Measurements from ENCODE around the gene PRKCH. TPM values are rescaled to one million over a fixed set of nuclear protein-coding genes. Genes with fewer than 3 reads are reported as not detected.

The PRKCH gene
- polyA plus RNA-seq, 3 donors: 3.6 to 6.2 (median 5.4) TPM

GRCh38 chr14:61343991-61344405 lies 22.6 kb downstream of the PRKCH start:
- H3K9me3 ChIP-seq (replicated peaks in 1 of 2; ENCODE audit: control insufficient read depth in 1 of 2, insufficient read depth in 1 of 2, low read length in 2 of 2): no peaks in the 10 kb centered on the region
- peak overlapping the region; percentile 95 to 99 (median 98) for H3K27ac Mint-ChIP-seq
- no peaks in the 10 kb centered on the region for H4K20me1 ChIP-seq (ENCODE audit: insufficient read depth, low read length)
- H3K4me1 Mint-ChIP-seq: peaks cover 89% of the 10 kb centered on the region
- peak overlapping the region; percentile 81 for H3K4me2 ChIP-seq (replicated peaks; ENCODE audit: extremely low read depth, low read length, poor library complexity, severe bottlenecking)
- no peaks in the 10 kb centered on the region for H3K27me3 ChIP-seq (ENCODE audit: control insufficient read depth in 2 of 2, insufficient read depth in 2 of 2, low read length in 2 of 2)
- WGBS (ENCODE audit: insufficient coverage): 7% methylated on average over 3 of the region's 4 CpGs
- H3K27me3 Mint-ChIP-seq (ENCODE audit: low read depth in 3 of 3): peaks cover 0 to 2% (median 0%) of the 10 kb centered on the region in 3 donors
- H3K36me3 Mint-ChIP-seq: peaks cover 3 to 4% of the 10 kb centered on the region in 2 donors
- peaks cover 0 to 3% (median 0%) of the 10 kb centered on the region in 7 donors for H3K9me3 Mint-ChIP-seq
- H2AFZ ChIP-seq (ENCODE audit: insufficient read depth, low read depth, low read length, poor library complexity, severe bottlenecking): peak overlapping the region; percentile 25
- peaks cover 73 to 78% of the 10 kb centered on the region in 2 donors for H3K4me1 ChIP-seq (ENCODE audit: control insufficient read depth in 1 of 2, insufficient read depth in 2 of 2, low read length in 2 of 2)
- H3K27ac ChIP-seq (ENCODE audit: low read depth in 1 of 2, low read length in 2 of 2): peak overlapping the region; percentile 93 to 95
- peak overlapping the region; percentile 59 for H3K9ac ChIP-seq (ENCODE audit: insufficient read depth, low read length, poor library complexity, severe bottlenecking)
- H3K4me3 ChIP-seq (replicated peaks in 1 of 3; ENCODE audit: low read depth in 2 of 3, low read length in 3 of 3): peak overlapping the region; percentile 27 to 67 (median 29)
- no peaks in the 10 kb centered on the region for H3K36me3 ChIP-seq (replicated peaks in 1 of 2; ENCODE audit: control insufficient read depth in 1 of 2, insufficient read depth in 2 of 2, low read length in 2 of 2)
- peak; percentile 8 for TF ChIP-seq CTCF (IDR thresholded peaks at IDR 0.05)
- peak overlapping the region; percentile 72 to 91 for H3K4me3 Mint-ChIP-seq
- intact Hi-C loops (cut with micrococcal nuclease): no loop called here
- H3K79me2 ChIP-seq (ENCODE audit: insufficient read depth, low read length): peaks cover 58% of the 10 kb centered on the region
- DNase-seq: peak; percentile 75 to 88 (median 79)

- Histone ChIP-seq H3K36me3 (replicated peaks in 1 of 2; ENCODE audit: control insufficient read depth in 1 of 2, insufficient read depth in 2 of 2, low read length in 2 of 2) (no peaks in the 10 kb centered on the region), H3K4me1 (ENCODE audit: control insufficient read depth in 1 of 2, insufficient read depth in 2 of 2, low read length in 2 of 2) (peaks cover 73 to 77% of the 10 kb centered on the region in 2 donors), H2AFZ (ENCODE audit: insufficient read depth, low read depth, low read length, poor library complexity, severe bottlenecking) (peak overlapping the region; percentile 25), H3K79me2 (ENCODE audit: insufficient read depth, low read length) (peaks cover 60% of the 10 kb centered on the region), H3K4me3 (replicated peaks in 1 of 3; ENCODE audit: low read depth in 2 of 3, low read length in 3 of 3) (peak overlapping the region; percentile 23 to 67 (median 29)), H3K9ac (ENCODE audit: insufficient read depth, low read length, poor library complexity, severe bottlenecking) (peak overlapping the region; percentile 59), H3K27me3 (ENCODE audit: control insufficient read depth in 2 of 2, insufficient read depth in 2 of 2, low read length in 2 of 2) (no peaks in the 10 kb centered on the region), H3K9me3 (replicated peaks in 1 of 2; ENCODE audit: control insufficient read depth in 1 of 2, insufficient read depth in 1 of 2, low read length in 2 of 2) (no peaks in the 10 kb centered on the region), H3K4me2 (replicated peaks; ENCODE audit: extremely low read depth, low read length, poor library complexity, severe bottlenecking) (peak overlapping the region; percentile 81), H4K20me1 (ENCODE audit: insufficient read depth, low read length) (no peaks in the 10 kb centered on the region), H3K27ac (ENCODE audit: low read depth in 1 of 2, low read length in 2 of 2) (peak overlapping the region; percentile 93 to 95)
- TF ChIP-seq CTCF (IDR thresholded peaks at IDR 0.05): no peak
- Mint-ChIP-seq H3K4me1 (peaks cover 87% of the 10 kb centered on the region), H3K27ac (peak overlapping the region; percentile 95 to 99 (median 98)), H3K27me3 (ENCODE audit: low read depth in 3 of 3) (peaks cover 0 to 2% (median 0%) of the 10 kb centered on the region in 3 donors), H3K36me3 (peaks cover 3 to 7% of the 10 kb centered on the region in 2 donors), H3K4me3 (peak overlapping the region; percentile 72 to 91), H3K9me3 (peaks cover 0 to 3% (median 0%) of the 10 kb centered on the region in 7 donors)
- peak; percentile 27 to 79 (median 67) for DNase-seq
- intact Hi-C loops (cut with micrococcal nuclease): no loop called here
- 51% methylated on average over 6 of the region's 7 CpGs for WGBS (ENCODE audit: insufficient coverage)
Observed at GRCh38 chr14:61344437-61345150, 23.2 kb downstream of the PRKCH start.

Data from CD14-positive monocyte (primary cell).